ENCODE results near the gene RHOBTB1. TPM values are rescaled to one million over a fixed set of nuclear protein-coding genes. Genes with fewer than 3 reads are reported as not detected.

Gene RHOBTB1
- total RNA-seq, 1 experiment from 2014 or later: 2.5 TPM

DNA sequence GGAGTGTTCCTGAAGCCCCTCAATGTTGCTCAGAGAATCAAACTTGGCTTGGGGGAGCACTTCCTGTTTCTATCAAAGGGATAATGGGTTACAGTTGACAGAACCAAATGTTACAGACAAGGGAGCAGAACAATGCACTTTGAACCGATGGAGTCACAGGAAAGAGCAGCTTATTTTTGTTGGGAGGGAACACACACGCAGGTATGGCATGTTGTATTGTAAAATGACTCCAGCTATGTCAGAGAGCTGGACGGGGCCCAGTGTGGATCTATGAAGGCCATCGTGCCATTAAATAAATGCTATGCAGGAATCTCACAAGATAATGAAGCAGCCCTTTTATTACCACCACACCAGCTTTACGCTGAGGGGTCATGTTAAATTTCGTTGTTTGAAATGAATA, 35.1 kb downstream of the RHOBTB1 start:
- Mint-ChIP-seq H3K4me3 (no peak overlapping the region), H3K36me3 (ENCODE audit: insufficient read depth in 1 of 3, low read depth in 3 of 3) (peaks cover 6 to 25% (median 16%) of the 10 kb centered on the region in 3 experiments), H3K9me3 (peaks cover 8 to 11% of the 10 kb centered on the region in 2 experiments; a peak in 4 of 5 replicates), H3K27ac (0 out of 7 replicates have a peak overlapping the region, but pooled peaks of 1 of the 3 experiments have one; percentile 48), H3K4me1 (no peaks in the 10 kb centered on the region; a peak in 2 of 4 replicates), H3K27me3 (ENCODE audit: low read depth) (no peaks in the 10 kb centered on the region)
- Histone ChIP-seq H2BK5ac (ENCODE audit: insufficient read length, low read length) (no peak overlapping the region), H3K18ac (ENCODE audit: insufficient read length, low read depth, low read length) (no peak overlapping the region), H3K14ac (ENCODE audit: insufficient read depth, low read length) (no peak overlapping the region), H2BK12ac (ENCODE audit: insufficient read length, low read depth, low read length) (no peak overlapping the region), H3K9ac (ENCODE audit: extremely low read depth, insufficient read length, low read length) (no peak overlapping the region), H3K23me2 (ENCODE audit: insufficient read length, low read depth, low read length, poor library complexity, severe bottlenecking) (no peaks in the 10 kb centered on the region), H3T11ph (ENCODE audit: low read length) (no peak overlapping the region), H3K79me2 (ENCODE audit: insufficient read depth, low read length) (no peaks in the 10 kb centered on the region), H2BK15ac (ENCODE audit: low read depth, low read length) (no peak overlapping the region), H3K27me3 (ENCODE audit: insufficient read depth, low read length) (no peaks in the 10 kb centered on the region), H4K91ac (ENCODE audit: insufficient read length, low read depth, low read length) (no peak overlapping the region), H2AFZ (ENCODE audit: low read length) (no peak overlapping the region), H3K56ac (ENCODE audit: insufficient read length, low read depth, low read length) (no peak overlapping the region), H4K8ac (replicated peaks; ENCODE audit: insufficient read length, low read depth, low read length) (no peak overlapping the region), H3K9me3 (ENCODE audit: control insufficient read depth, low read depth, low read length) (no peaks in the 10 kb centered on the region), H4K20me1 (ENCODE audit: control insufficient read depth, insufficient read depth, insufficient read length) (no peaks in the 10 kb centered on the region), H3K4ac (ENCODE audit: low read depth, low read length) (no peak overlapping the region), H2BK120ac (ENCODE audit: low read depth, low read length, poor library complexity, severe bottlenecking) (no peak overlapping the region), H2AK5ac (ENCODE audit: insufficient read length, low read length) (no peak overlapping the region), H4K5ac (ENCODE audit: insufficient read length, low read depth, low read length) (no peak overlapping the region), H3K79me1 (ENCODE audit: insufficient read depth, low read depth, low read length, poor library complexity, severe bottlenecking) (no peaks in the 10 kb centered on the region), H3K4me1 (ENCODE audit: insufficient read depth, low read length) (peaks cover 3% of the 10 kb centered on the region; the same call in 1 of the 2 replicates), H3K23ac (ENCODE audit: insufficient read length, low read depth, low read length) (no peak overlapping the region), H3K27ac (ENCODE audit: insufficient read length, low read depth, low read length) (no peak overlapping the region), H2BK20ac (ENCODE audit: low read depth, low read length, poor library complexity, severe bottlenecking) (no peak overlapping the region), H3K4me2 (ENCODE audit: insufficient read depth, insufficient read length, low read length) (no peak overlapping the region)
- no CpG with 5 or more reads among the region's 6 CpGs for WGBS (ENCODE audit: extremely low coverage, insufficient read length, low lambda C conversion rate)
- no peak for DNase-seq
- TF ChIP-seq, protein P1, sequence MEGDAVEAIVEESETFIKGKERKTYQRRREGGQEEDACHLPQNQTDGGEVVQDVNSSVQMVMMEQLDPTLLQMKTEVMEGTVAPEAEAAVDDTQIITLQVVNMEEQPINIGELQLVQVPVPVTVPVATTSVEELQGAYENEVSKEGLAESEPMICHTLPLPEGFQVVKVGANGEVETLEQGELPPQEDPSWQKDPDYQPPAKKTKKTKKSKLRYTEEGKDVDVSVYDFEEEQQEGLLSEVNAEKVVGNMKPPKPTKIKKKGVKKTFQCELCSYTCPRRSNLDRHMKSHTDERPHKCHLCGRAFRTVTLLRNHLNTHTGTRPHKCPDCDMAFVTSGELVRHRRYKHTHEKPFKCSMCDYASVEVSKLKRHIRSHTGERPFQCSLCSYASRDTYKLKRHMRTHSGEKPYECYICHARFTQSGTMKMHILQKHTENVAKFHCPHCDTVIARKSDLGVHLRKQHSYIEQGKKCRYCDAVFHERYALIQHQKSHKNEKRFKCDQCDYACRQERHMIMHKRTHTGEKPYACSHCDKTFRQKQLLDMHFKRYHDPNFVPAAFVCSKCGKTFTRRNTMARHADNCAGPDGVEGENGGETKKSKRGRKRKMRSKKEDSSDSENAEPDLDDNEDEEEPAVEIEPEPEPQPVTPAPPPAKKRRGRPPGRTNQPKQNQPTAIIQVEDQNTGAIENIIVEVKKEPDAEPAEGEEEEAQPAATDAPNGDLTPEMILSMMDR (conservative IDR thresholded peaks at IDR 0.05): no peak

Measured in H9 (cell line).